HCT116 (cell line): ENCODE data around the gene DMBX1. TPM values are rescaled to one million over a fixed set of nuclear protein-coding genes. Genes with fewer than 3 reads are reported as not detected.

Experiments used
- ATAC-seq: fragments of 200-7000 bp; cut with Tn5 transposase; 2 replicates; pipeline ENCODE4 v1.9.1; 2020; ENCODE audit warnings: mild to moderate bottlenecking, moderate library complexity
- BruUV-seq: library from RNA; stranded (reverse); fragments of 400-500 nt; replicated peaks from 2 replicates; lab custom pipeline; 2021; lab: Mats Ljungman, UMichigan
- CTCF ChIA-PET: fragments of 300-600 bp; sonication (Branson Sonifier 250); formaldehyde crosslinking; loops from one replicate; lab custom pipeline; 2021; ENCODE audit warnings: antibody characterized with exemption; lab: Charles Lee
- POLR2A ChIA-PET: fragments of 300-600, 350-600 bp; sonication (Branson Sonifier 250); formaldehyde crosslinking; loops from one replicate; lab custom pipeline; 2021; ENCODE audit warnings: antibody characterized with exemption; lab: Charles Lee
- RAD21 ChIA-PET, 2 experiments: fragments of 300-600 bp; sonication (Branson Sonifier 250); formaldehyde crosslinking; loops; one replicate each; lab custom pipeline; 2023; ENCODE audit warnings: low total read pairs in 2 of 2; ENCODE audit not compliant: uncharacterized antibody in 2 of 2, unreplicated experiment in 2 of 2, low non-redundant PET in 1 of 2; lab: Charles Lee
- DNase-seq: peaks from one replicate; pipeline ENCODE4 v3.0.0-alpha.2; 2010; ENCODE audit warnings: low read depth, low spot score
- H2AFZ ChIP-seq: fragments of 200-600 bp; shearing (Covaris generic), sonication (generic); 2 replicates; pipeline ENCODE4 v1.6.1; 2017; ENCODE audit warnings: low read depth, mixed run types, mixed read lengths, antibody characterized with exemption, low read length; ENCODE audit not compliant: poor library complexity, severe bottlenecking
- H3K27ac ChIP-seq: 2 replicates; pipeline ENCODE4 v1.5.1; 2012; ENCODE audit warnings: low read depth, low read length
- H3K27me3 ChIP-seq: fragments of 200-600 bp; sonication (generic); 2 replicates; pipeline ENCODE4 v1.6.1; 2016; ENCODE audit warnings: mixed run types, low read length, mixed read lengths; ENCODE audit not compliant: insufficient read depth
- H3K36me3 ChIP-seq, 2 experiments: fragments of 200-500 bp in 1 of 2; fragments of 200-600 bp in 1 of 2; sonication (Bioruptor generic) in 1 of 2; sonication (generic) in 1 of 2; 2 replicates each; pipeline versions ENCODE4 v1.5.1 to v1.6.1; 2014 to 2016; ENCODE audit warnings: low read length in 2 of 2, inconsistent platforms in 1 of 2, mixed read lengths in 1 of 2, mixed run types in 1 of 2; ENCODE audit not compliant: insufficient read depth in 2 of 2, control insufficient read depth in 1 of 2
- H3K4me1 ChIP-seq, 2 experiments: fragments of 200-600 bp in 1 of 2; sonication (generic) in 1 of 2; 2 replicates each; pipeline versions ENCODE4 v1.5.1 to v1.6.1; 2012 to 2017; ENCODE audit warnings: low read length in 2 of 2, inconsistent platforms in 1 of 2, mild to moderate bottlenecking in 1 of 2, mixed read lengths in 1 of 2, mixed run types in 1 of 2, moderate library complexity in 1 of 2; ENCODE audit not compliant: insufficient read depth in 2 of 2, control insufficient read depth in 1 of 2
- H3K4me2 ChIP-seq: fragments of 200-600 bp; sonication (generic); 2 replicates; pipeline ENCODE4 v1.6.1; 2017; ENCODE audit warnings: mixed run types, low read length, mixed read lengths
- H3K4me3 ChIP-seq, 2 experiments: fragments of 200-600 bp in 1 of 2; sonication (generic) in 1 of 2; replicated peaks in 1 of 2; 2 replicates each; pipeline ENCODE4 v1.5.1; 2011 to 2016; ENCODE audit warnings: low read length in 2 of 2, control low read depth in 1 of 2, low read depth in 1 of 2, mild to moderate bottlenecking in 1 of 2, mixed read lengths in 1 of 2, mixed run types in 1 of 2
- H3K79me2 ChIP-seq: fragments of 200-600 bp; sonication (generic); 2 replicates; pipeline ENCODE4 v1.6.1; 2017; ENCODE audit warnings: mild to moderate bottlenecking, mixed run types, low read length, moderate library complexity, mixed read lengths; ENCODE audit not compliant: insufficient read depth
- H3K9ac ChIP-seq: fragments of 200-600 bp; sonication (generic); 2 replicates; pipeline ENCODE4 v1.6.1; 2016; ENCODE audit warnings: low read length, mixed read lengths
- H3K9me2 ChIP-seq: fragments of 200-600 bp; sonication (generic), shearing (Covaris generic); 2 replicates; pipeline ENCODE4 v1.6.1; 2017; ENCODE audit warnings: mixed run types, mild to moderate bottlenecking, moderate library complexity; ENCODE audit not compliant: insufficient read depth
- H3K9me3 ChIP-seq, 2 experiments: fragments of 200-500 bp in 1 of 2; fragments of 200-600 bp in 1 of 2; sonication (Bioruptor generic) in 1 of 2; sonication (generic) in 1 of 2; 2 replicates each; pipeline ENCODE4 v1.6.1; 2014 to 2017; ENCODE audit warnings: low read length in 2 of 2, mixed read lengths in 2 of 2, inconsistent platforms in 1 of 2, low read depth in 1 of 2, mild to moderate bottlenecking in 1 of 2, mixed run types in 1 of 2, moderate library complexity in 1 of 2; ENCODE audit not compliant: control insufficient read depth in 1 of 2, insufficient read depth in 1 of 2
- H4K20me1 ChIP-seq: fragments of 200-600 bp; sonication (generic), shearing (Covaris generic); 2 replicates; pipeline ENCODE4 v1.6.1; 2017; ENCODE audit warnings: mixed run types, mild to moderate bottlenecking, moderate library complexity; ENCODE audit not compliant: insufficient read depth
- CBX3 ChIP-seq: IDR thresholded peaks from 2 replicates; pipeline ENCODE4 v1.6.1; 2012; ENCODE audit warnings: low read depth
- ELF1 ChIP-seq: IDR thresholded peaks from 2 replicates; pipeline ENCODE4 v1.6.1; 2012; ENCODE audit warnings: low read depth, borderline replicate concordance
- EZH2phosphoT487 ChIP-seq: fragments of 200-600 bp; IDR thresholded peaks from 2 replicates; pipeline ENCODE4 v1.6.1; 2018; ENCODE audit warnings: antibody characterized with exemption, borderline replicate concordance
- JUND ChIP-seq: IDR thresholded peaks from 2 replicates; pipeline ENCODE4 v1.6.1; 2012
- POLR2AphosphoS5 ChIP-seq: IDR thresholded peaks from 2 replicates; pipeline ENCODE4 v1.6.1; 2011; ENCODE audit warnings: mild to moderate bottlenecking, low read depth, low read length, moderate library complexity
- RAD21 ChIP-seq: IDR thresholded peaks from 2 replicates; pipeline ENCODE4 v1.6.1; 2012; ENCODE audit warnings: low read depth, mild to moderate bottlenecking
- SRF ChIP-seq: IDR thresholded peaks from 2 replicates; pipeline ENCODE4 v1.6.1; 2012; ENCODE audit warnings: low read depth
- ZFX ChIP-seq: fragments of 450-650 bp; IDR thresholded peaks from 2 replicates; pipeline ENCODE4 v1.6.1; 2017
- ZNF274 ChIP-seq: fragments of 200-500 bp; sonication (Bioruptor generic); IDR thresholded peaks from 2 replicates; pipeline ENCODE4 v1.6.1; 2014; ENCODE audit warnings: mild to moderate bottlenecking, low read depth, low read length, inconsistent platforms
- intact Hi-C: fragments of 100-400 bp; cut with micrococcal nuclease; formaldehyde crosslinking; loops from 2 replicates; pipeline ENCODE4 v1.10.0; 2022
- total RNA-seq: library from RNA; stranded (reverse); gene quantifications from one replicate; pipeline ENCODE4 v1.2.1, GENCODE V29; 2021; ENCODE audit not compliant: unreplicated experiment
- TF ChIP-seq, protein P1 (sequence below): IDR thresholded peaks from 2 replicates; pipeline ENCODE4 v1.6.1; 2011; ENCODE audit warnings: mild to moderate bottlenecking, low read length, moderate library complexity; ENCODE audit not compliant: insufficient replicate concordance; ENCODE audit errors: extremely low read depth
- TF ChIP-seq, protein P2 (sequence below): IDR thresholded peaks from 2 replicates; pipeline ENCODE4 v1.6.1; 2012
- TF ChIP-seq, protein P3 (sequence below): IDR thresholded peaks from 2 replicates; pipeline ENCODE4 v1.6.1; 2012
- TF ChIP-seq, protein P4 (sequence below): IDR thresholded peaks from 2 replicates; pipeline ENCODE4 v1.6.1; 2012; ENCODE audit warnings: low read depth

Gene DMBX1
- total RNA-seq, 1 experiment from 2014 or later = 4.3 TPM

DNA sequence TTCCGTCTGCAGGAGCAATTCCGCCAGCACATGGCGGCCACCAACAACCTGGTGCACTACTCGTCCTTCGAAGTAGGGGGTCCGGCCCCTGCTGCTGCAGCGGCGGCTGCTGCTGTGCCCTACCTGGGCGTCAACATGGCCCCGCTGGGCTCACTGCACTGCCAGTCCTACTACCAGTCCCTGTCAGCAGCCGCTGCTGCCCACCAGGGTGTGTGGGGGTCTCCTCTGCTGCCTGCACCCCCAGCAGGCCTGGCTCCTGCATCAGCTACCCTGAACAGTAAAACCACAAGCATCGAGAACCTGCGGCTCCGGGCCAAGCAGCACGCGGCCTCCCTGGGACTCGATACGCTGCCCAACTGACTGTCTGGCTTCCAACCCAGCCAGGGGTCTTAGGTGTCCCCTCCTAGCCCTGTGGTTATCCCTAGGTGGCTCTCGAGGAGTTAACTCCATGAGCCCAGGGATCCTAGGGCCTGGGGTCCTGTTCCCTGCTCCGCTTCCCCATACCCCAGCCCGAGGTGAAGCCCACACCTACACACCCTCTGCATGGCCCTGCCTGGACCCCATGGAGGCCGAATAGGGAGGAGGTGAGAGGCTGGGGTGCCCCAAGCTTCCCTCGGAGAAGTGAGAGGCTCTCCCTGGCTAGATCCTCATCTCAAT is 22.6 kb downstream of the DMBX1 start:
- intact Hi-C loops = no loop called here
- CTCF ChIA-PET = interaction anchor here (1.8 kb wide), 1 partner anchor 10 kb away, joined by 4 read pairs; no protein-coding TSS in a partner anchor

More for the DNA sequence above, 22.6 kb downstream of the DMBX1 start:
- no peak overlapping the region for H3K4me3 ChIP-seq
- no peaks in the 10 kb centered on the region for H3K79me2 ChIP-seq
- no peaks in the 10 kb centered on the region for H3K36me3 ChIP-seq
- no peak for DNase-seq
- H4K20me1 ChIP-seq = no peaks in the 10 kb centered on the region
- ATAC-seq = no peak
- BruUV-seq = no TSS peak
- TF ChIP-seq RAD21 = no peak
- TF ChIP-seq JUND = no peak
- TF ChIP-seq, protein P1, sequence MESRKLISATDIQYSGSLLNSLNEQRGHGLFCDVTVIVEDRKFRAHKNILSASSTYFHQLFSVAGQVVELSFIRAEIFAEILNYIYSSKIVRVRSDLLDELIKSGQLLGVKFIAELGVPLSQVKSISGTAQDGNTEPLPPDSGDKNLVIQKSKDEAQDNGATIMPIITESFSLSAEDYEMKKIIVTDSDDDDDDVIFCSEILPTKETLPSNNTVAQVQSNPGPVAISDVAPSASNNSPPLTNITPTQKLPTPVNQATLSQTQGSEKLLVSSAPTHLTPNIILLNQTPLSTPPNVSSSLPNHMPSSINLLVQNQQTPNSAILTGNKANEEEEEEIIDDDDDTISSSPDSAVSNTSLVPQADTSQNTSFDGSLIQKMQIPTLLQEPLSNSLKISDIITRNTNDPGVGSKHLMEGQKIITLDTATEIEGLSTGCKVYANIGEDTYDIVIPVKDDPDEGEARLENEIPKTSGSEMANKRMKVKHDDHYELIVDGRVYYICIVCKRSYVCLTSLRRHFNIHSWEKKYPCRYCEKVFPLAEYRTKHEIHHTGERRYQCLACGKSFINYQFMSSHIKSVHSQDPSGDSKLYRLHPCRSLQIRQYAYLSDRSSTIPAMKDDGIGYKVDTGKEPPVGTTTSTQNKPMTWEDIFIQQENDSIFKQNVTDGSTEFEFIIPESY = no peak
- no peak for TF ChIP-seq ZNF274
- TF ChIP-seq, protein P2, sequence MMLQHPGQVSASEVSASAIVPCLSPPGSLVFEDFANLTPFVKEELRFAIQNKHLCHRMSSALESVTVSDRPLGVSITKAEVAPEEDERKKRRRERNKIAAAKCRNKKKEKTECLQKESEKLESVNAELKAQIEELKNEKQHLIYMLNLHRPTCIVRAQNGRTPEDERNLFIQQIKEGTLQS = no peak
- no peak for TF ChIP-seq POLR2AphosphoS5
- no peak for TF ChIP-seq ZFX
- TF ChIP-seq ELF1 = no peak
- TF ChIP-seq, protein P3, sequence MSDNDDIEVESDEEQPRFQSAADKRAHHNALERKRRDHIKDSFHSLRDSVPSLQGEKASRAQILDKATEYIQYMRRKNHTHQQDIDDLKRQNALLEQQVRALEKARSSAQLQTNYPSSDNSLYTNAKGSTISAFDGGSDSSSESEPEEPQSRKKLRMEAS = no peak
- no peak for TF ChIP-seq CBX3
- TF ChIP-seq SRF = no peak
- TF ChIP-seq, protein P4, sequence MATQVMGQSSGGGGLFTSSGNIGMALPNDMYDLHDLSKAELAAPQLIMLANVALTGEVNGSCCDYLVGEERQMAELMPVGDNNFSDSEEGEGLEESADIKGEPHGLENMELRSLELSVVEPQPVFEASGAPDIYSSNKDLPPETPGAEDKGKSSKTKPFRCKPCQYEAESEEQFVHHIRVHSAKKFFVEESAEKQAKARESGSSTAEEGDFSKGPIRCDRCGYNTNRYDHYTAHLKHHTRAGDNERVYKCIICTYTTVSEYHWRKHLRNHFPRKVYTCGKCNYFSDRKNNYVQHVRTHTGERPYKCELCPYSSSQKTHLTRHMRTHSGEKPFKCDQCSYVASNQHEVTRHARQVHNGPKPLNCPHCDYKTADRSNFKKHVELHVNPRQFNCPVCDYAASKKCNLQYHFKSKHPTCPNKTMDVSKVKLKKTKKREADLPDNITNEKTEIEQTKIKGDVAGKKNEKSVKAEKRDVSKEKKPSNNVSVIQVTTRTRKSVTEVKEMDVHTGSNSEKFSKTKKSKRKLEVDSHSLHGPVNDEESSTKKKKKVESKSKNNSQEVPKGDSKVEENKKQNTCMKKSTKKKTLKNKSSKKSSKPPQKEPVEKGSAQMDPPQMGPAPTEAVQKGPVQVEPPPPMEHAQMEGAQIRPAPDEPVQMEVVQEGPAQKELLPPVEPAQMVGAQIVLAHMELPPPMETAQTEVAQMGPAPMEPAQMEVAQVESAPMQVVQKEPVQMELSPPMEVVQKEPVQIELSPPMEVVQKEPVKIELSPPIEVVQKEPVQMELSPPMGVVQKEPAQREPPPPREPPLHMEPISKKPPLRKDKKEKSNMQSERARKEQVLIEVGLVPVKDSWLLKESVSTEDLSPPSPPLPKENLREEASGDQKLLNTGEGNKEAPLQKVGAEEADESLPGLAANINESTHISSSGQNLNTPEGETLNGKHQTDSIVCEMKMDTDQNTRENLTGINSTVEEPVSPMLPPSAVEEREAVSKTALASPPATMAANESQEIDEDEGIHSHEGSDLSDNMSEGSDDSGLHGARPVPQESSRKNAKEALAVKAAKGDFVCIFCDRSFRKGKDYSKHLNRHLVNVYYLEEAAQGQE = no peak
- no peak for TF ChIP-seq EZH2phosphoT487
- POLR2A ChIA-PET = no interaction called here
- no peak overlapping the region for H3K27ac ChIP-seq
- no peaks in the 10 kb centered on the region for H3K9me3 ChIP-seq
- no peak overlapping the region for H2AFZ ChIP-seq
- H3K27me3 ChIP-seq = no peaks in the 10 kb centered on the region
- H3K4me1 ChIP-seq = peaks cover 8 to 16% of the 10 kb centered on the region in 2 experiments
- RAD21 ChIA-PET = no interaction called here
- H3K9ac ChIP-seq = no peak overlapping the region
- H3K9me2 ChIP-seq = no peaks in the 10 kb centered on the region
- H3K4me2 ChIP-seq = no peak overlapping the region
